Measurements from ENCODE around the gene SMTNL1.

The SMTNL1 gene

GRCh38 chr11:57544566-57544965 lies 7.2 kb downstream of the SMTNL1 start:
- DNase-seq (ENCODE audit: low spot score): no peak

GRCh38 chr11:57545883-57546282 lies 8.5 kb downstream of the SMTNL1 start:
- DNase-seq (ENCODE audit: low spot score): no peak

GRCh38 chr11:57546451-57546850 lies 9.1 kb downstream of the SMTNL1 start:
- no peak for DNase-seq (ENCODE audit: low spot score)

- DNase-seq (ENCODE audit: low spot score): peak; percentile 20
Observed at GRCh38 chr11:57546869-57547475, 9.6 kb downstream of the SMTNL1 start.

DNA sequence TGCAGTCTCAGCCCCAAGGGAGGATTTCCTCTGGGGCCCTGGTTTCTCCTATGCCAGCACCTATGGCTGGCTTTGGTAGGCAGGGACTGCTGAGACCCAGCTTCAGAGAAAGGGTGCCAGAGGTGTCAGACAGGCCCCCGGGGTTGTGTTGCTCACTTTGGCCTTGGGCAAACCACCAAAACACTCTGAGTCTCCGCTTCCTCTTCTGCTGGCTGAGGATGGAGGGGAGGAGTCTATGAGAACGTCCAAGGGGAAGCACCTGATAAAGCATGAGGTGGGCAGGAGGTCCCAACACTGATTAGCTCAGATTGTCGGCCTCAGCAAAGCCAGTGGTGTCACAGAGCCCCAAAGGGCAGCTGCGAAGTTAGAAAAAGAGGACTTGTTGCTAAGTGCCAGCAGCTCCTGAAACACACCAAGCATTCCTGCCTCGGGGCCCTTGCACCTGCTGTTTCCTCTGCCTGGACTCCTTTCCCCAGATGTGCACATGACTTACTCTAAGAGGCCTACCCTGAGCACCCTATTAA lies 10.5 kb downstream of the SMTNL1 start:
- DNase-seq (ENCODE audit: low spot score): no peak

- no peak for DNase-seq (ENCODE audit: low spot score)
Observed at GRCh38 chr11:57549983-57550382, 12.6 kb downstream of the SMTNL1 start.

DNA sequence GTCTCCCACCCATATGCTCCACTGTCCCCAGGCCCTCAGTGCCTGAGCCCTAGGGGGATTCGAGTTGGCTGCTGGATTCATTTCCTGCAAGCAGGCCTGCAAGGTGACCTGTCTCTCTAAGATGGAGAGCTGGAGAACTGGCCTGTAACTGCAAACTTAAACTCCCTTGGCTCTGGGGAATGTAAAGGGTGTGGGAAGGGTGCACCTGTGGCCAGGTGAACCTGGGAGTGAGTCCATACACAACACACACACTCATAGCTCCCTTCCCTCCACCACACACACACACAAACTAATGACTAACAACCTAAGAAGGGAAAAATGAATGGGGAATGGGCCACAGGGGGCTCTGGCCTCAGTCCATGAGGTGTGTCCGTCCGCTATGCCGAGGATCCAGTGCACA lies 14.5 kb downstream of the SMTNL1 start:
- no peak for DNase-seq (ENCODE audit: low spot score)

DNA sequence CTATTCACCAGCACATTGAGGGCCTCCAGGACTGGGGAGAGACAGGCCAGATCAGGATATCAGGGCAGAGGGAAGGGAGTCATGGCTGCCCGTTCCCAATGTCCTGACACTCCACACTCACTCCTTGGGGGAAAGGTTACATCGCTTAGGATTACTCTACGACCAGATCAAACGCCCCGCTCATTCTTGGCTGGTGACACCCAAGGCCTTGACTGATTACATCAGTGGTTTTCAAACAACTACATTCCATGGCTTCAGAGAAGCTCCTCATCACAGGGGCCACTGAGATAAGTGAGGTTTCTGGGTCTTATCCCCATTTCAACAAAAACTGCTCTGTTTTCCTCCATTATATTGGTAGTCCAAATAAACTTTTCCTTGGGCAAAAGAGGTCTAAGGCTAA lies 15.1 kb downstream of the SMTNL1 start:
- DNase-seq (ENCODE audit: low spot score): no peak

DNA sequence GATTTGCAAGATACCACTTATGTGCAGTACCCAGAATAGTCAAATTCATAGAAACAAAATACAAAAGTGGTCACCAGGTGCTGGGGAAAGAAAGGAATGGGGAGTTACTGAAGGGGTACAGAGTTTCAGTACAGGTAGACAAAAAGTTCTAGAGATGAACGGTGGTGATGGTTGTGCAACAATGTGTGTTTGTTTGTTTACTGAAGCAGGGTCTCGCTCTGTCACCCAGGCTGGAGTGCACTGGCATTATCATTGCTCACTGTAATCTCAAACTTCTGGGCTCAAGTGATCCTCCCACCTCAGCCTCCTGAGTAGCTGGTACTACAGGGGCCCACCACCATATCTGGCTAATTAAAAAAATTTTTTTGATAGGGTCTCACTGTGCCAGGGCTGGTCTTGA lies 18.0 kb downstream of the SMTNL1 start:
- DNase-seq (ENCODE audit: low spot score): no peak

- DNase-seq (ENCODE audit: low spot score): no peak
Observed at GRCh38 chr11:57556041-57556440, 18.6 kb downstream of the SMTNL1 start.

DNA sequence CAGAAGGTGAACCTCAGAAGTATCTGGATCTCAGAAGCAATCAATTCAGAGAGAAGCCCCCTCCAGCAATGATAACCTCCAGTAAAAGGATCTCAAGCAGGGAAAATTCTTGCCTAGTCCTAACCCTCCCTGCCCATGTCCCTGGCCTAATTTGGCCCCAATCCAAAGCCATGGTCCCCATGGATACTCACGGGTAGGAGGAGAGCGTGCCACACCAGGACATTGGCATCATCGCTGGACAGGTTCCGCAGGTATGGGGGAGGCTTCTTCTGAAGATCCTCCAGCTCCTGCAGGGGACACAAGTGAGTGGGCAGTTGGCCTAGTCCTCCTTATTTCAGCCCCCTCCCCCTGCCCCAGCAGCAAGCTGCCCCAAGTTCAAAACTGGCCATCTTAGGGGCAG lies 22.8 kb downstream of the SMTNL1 start:
- DNase-seq (ENCODE audit: low spot score): no peak

- peak; percentile 39 for DNase-seq (ENCODE audit: low spot score)
Observed at GRCh38 chr11:57562596-57562995, 25.2 kb downstream of the SMTNL1 start.

- DNase-seq (ENCODE audit: low spot score): peak; percentile 58
Observed at GRCh38 chr11:57566005-57566904, 28.9 kb downstream of the SMTNL1 start.

- no peak for DNase-seq (ENCODE audit: low spot score)
Observed at GRCh38 chr11:57566905-57567514, 29.6 kb downstream of the SMTNL1 start.

DNA sequence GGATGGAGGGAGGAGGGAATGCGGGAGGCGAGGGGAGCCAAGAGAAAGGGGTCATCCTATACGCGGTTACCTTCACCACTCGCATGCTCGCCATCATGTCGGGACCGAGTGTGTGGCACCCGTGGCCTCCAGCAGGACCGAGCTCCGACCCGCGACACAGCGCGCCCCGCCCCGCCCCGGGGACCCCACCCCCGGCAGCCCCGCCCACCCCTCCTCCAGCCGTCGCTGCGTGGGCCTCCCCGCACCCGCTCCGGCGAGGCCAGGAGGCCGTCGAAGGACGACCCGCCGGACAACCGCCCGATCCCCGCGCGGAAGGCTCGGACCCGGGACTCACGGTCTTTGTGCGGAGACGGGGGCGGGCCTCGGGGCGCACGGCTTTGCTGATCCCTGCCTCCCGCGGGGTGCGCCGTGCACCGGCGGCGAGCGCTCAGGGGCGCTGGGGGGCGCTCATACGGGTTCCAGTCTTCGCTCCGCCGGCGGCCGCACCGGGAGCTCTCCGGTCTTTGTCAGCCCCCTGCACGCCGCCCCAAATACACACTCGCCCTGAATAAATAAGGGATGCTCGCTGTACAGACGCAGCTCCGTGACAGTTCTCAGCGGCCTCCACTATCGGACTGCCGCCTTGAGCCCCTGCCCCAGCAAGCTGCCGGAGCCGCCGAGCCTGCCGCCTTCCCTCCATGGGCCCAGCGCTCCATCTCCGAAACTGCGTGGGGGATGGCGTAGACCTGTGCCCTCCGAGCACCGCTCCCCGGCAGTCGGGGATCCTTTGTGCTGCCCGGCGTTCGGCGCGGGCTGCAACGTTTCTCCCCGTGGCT lies 30.3 kb downstream of the SMTNL1 start, which contains the start of gene UBE2L6:
UBE2L6 (minus strand) TSS at position 158 of the 815 bp plus-strand sequence; CDS start at position 97, 61 bp downstream.
- peak; percentile 45 for DNase-seq (ENCODE audit: low spot score)

DNA sequence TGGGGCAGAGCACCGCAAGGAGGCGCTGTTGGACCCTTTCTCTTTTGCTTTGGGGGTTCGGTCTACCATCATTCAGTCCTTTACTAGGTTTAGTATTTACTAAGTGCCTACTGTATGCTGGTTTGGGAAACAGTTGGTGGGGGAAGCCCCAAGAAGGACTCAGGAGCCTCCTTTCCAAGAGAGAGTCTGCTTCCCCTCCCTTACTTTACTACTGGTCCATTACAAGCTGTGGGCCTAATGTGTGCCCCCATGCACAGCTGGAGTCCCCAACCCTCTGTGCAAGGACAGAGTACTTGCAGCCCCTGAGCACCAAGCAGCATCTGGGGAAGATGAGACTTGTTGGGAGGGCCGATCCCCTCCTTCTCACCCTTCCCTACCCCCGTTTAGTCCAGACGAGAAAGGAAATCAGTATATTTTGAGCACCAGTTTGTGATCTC lies 31.0 kb downstream of the SMTNL1 start:
- peak; percentile 85 for DNase-seq (ENCODE audit: low spot score)

- no peak for DNase-seq (ENCODE audit: low spot score)
Observed at GRCh38 chr11:57571606-57572005, 34.2 kb downstream of the SMTNL1 start.

GRCh38 chr11:57574061-57574460 lies 36.7 kb downstream of the SMTNL1 start:
- DNase-seq (ENCODE audit: low spot score): no peak

- no peak for DNase-seq (ENCODE audit: low spot score)
Observed at GRCh38 chr11:57584341-57584740, 46.9 kb downstream of the SMTNL1 start.

DNA sequence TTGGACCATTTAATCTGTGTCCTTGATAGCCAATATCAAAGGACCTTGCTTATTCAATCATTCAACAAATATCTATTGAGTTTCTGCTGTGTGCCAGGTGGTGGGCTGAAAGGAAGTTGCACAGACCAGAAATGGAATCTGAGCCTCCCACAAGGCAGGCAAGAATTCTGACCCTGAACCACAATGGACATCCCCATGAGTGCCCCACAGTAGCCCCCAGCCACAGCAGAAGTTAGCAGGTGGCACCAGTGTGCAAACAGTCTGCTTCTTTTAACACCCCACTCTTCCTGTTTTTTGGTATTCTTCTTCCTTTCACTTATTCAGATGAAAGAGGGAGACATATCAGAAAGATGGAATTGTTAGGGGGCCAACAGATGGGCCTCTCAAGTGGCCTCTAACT lies 47.9 kb downstream of the SMTNL1 start:
- no peak for DNase-seq (ENCODE audit: low spot score)

- DNase-seq (ENCODE audit: low spot score): no peak
Observed at GRCh38 chr11:57586711-57587245, 49.4 kb downstream of the SMTNL1 start.

All from cerebellar cortex (tissue), 1 donor.